ENCODE results near the gene OR7G3. TPM values are rescaled to one million over a fixed set of nuclear protein-coding genes. Genes with fewer than 3 reads are reported as not detected.

OR7G3 gene
- total RNA-seq, 1 donor from 2014 or later, result not detected

DNA sequence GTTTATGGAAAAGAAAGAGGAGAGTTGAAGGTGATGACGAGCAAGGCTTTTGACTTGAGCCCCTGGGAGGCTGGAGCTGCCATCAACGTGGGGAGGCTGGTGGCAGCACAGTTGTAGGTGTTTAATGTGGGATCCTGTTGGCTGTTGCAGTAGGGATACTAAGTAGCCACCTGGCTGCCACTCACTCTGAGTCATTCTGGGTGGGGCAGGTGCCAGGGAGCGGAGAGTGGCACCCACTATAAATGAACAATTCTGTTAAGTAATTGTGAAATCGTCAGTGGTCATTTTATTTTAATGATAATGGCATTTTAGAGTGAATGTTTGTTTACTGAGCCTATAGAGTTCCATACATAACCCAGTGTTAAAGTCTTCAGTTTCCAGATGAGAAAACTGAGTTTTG lies 23.2 kb upstream of the OR7G3 start:
- H3K27ac Mint-ChIP-seq, result no peak overlapping the region
- peaks cover 81% of the 10 kb centered on the region for H3K36me3 Mint-ChIP-seq
- DNase-seq (ENCODE audit: extremely low spot score, unreplicated experiment), result no peak
- no peaks in the 10 kb centered on the region for H3K4me1 Mint-ChIP-seq (ENCODE audit: unreplicated experiment)
- peaks cover 40% of the 10 kb centered on the region for H3K9me3 Mint-ChIP-seq
- no peak overlapping the region for H3K4me3 Mint-ChIP-seq
- no peaks in the 10 kb centered on the region for H3K27me3 Mint-ChIP-seq
- TF ChIP-seq, protein P1, sequence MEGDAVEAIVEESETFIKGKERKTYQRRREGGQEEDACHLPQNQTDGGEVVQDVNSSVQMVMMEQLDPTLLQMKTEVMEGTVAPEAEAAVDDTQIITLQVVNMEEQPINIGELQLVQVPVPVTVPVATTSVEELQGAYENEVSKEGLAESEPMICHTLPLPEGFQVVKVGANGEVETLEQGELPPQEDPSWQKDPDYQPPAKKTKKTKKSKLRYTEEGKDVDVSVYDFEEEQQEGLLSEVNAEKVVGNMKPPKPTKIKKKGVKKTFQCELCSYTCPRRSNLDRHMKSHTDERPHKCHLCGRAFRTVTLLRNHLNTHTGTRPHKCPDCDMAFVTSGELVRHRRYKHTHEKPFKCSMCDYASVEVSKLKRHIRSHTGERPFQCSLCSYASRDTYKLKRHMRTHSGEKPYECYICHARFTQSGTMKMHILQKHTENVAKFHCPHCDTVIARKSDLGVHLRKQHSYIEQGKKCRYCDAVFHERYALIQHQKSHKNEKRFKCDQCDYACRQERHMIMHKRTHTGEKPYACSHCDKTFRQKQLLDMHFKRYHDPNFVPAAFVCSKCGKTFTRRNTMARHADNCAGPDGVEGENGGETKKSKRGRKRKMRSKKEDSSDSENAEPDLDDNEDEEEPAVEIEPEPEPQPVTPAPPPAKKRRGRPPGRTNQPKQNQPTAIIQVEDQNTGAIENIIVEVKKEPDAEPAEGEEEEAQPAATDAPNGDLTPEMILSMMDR (conservative IDR thresholded peaks at IDR 0.05), result no peak

DNA sequence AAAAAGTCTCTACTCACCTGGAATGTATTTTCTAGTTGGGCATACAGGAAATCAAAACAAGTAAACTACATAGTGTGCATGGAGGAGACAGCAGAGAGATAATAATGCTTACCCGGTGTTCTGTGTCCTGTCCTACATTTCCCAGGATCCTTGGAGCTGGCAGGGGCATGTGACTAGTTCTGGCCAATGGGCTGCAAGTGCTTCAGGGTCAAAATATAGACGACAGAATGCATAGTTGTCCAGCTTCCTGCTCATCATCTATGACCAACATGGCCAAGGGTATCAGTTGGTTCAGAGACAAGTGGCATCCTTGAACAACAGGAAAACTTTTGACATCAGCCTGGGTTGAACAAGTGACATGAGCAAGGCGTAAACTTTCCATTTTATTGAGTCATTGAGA lies 21.9 kb upstream of the OR7G3 start:
- Mint-ChIP-seq H3K27me3 (no peaks in the 10 kb centered on the region), H3K27ac (no peak overlapping the region), H3K4me3 (no peak overlapping the region), H3K9me3 (peaks cover 39% of the 10 kb centered on the region), H3K36me3 (peaks cover 81% of the 10 kb centered on the region), H3K4me1 (ENCODE audit: unreplicated experiment) (no peaks in the 10 kb centered on the region)
- TF ChIP-seq, protein P1 (conservative IDR thresholded peaks at IDR 0.05), result no peak
- DNase-seq (ENCODE audit: extremely low spot score, unreplicated experiment), result no peak

DNA sequence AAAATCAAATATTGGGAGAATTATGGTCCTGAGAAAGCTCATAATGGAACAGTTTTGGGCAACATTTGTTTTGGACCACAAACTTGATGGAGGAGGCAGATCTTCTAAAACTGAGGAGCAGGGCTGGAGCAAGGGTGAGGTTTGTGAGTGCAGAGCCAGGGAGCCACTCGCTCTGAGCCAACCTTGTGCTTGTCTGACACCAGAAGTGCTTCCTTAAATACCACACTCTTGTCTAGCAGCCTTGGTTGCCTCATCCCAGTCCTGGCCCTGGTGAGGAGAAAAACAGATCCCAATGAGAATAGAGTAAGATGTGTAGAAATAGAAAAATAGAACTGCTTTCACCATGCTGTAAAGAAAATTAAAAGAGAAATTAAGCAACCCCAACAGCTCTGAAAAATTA lies 20.1 kb upstream of the OR7G3 start:
- Mint-ChIP-seq H3K4me3 (no peak overlapping the region), H3K27me3 (no peaks in the 10 kb centered on the region), H3K9me3 (peaks cover 35% of the 10 kb centered on the region), H3K36me3 (peaks cover 80% of the 10 kb centered on the region), H3K27ac (no peak overlapping the region), H3K4me1 (ENCODE audit: unreplicated experiment) (no peaks in the 10 kb centered on the region)
- TF ChIP-seq, protein P1 (conservative IDR thresholded peaks at IDR 0.05), result no peak
- no peak for DNase-seq (ENCODE audit: extremely low spot score, unreplicated experiment)

DNA sequence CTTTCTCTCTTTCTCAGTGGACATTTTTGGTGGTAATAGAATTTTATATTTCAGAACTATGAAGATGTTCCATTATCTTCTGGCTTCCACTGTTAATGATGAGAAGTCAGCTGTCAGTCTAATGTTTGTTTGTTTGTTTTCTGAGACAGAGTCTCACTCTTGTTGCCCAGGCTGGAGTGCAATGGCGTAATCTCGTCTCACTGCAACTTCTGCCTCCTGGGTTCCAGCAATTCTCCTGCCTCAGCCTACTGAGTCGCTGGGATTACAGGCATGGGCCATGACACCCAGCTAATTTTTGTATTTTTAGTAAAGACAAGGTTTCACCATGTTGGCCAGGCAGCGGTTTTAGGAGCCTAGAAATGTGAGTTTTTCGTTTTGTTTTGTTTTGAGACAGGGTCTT lies 18.2 kb upstream of the OR7G3 start:
- Mint-ChIP-seq H3K4me3 (peak overlapping the region; percentile 57), H3K27me3 (no peaks in the 10 kb centered on the region), H3K4me1 (ENCODE audit: unreplicated experiment) (peaks cover 11% of the 10 kb centered on the region), H3K27ac (no peak overlapping the region), H3K36me3 (peaks cover 64% of the 10 kb centered on the region), H3K9me3 (peaks cover 21% of the 10 kb centered on the region)
- no peak for DNase-seq (ENCODE audit: extremely low spot score, unreplicated experiment)
- TF ChIP-seq, protein P1 (conservative IDR thresholded peaks at IDR 0.05), result no peak

DNA sequence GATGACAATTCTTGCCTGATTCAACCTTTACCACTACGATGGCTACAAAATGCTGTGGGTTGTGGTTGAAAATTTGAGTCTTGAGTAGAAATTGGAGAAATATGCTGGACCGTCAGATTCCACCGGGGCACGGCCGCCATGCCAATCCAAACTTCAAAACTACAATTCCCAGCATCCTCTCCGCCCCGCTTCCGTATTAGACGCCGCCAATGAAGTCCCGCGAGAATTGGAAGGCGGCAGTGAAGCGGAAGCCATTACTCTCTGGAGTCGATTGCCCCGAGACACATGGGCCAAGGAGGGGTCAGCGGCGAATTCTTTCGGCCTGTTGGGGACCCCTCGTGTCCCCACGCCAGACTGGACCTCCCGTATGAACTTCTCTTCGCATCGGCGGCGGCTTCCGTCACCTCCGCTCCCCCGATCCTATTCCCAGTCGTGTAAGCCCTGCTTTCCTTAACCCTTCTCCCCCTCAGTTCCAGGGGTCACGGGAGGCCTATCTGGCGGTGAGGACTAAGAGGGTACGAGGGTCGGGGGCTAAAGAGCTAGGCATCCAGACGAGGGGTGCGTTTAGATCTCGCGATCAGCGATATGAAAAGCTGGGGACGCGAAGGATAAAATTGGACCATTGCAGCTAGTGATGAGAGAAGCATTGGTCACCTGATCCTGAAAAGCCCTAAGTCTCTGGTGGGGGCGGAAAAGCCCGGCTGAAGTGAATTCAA lies 13.6 kb upstream of the OR7G3 start, which contains the start of gene ZNF317:
Gene ZNF317, plus strand, starts transcription at position 239 of the 716 bp plus-strand sequence. CDS start 15,620 bp downstream, outside the sequence.
- DNase-seq (ENCODE audit: extremely low spot score, unreplicated experiment), result peak; percentile 88
- Mint-ChIP-seq H3K27ac (peak within 1 kb of the TSS; percentile 96), H3K9me3 (peaks cover 6% of the 10 kb centered on the region), H3K4me1 (ENCODE audit: unreplicated experiment) (peaks cover 17% of the 10 kb centered on the region), H3K4me3 (peak within 1 kb of the TSS; percentile 96), H3K36me3 (peaks cover 25% of the 10 kb centered on the region), H3K27me3 (peaks cover 6% of the 10 kb centered on the region)
- TF ChIP-seq, protein P1 (conservative IDR thresholded peaks at IDR 0.05), result no peak
